ES-I3 (cell line): Measurements from ENCODE around the gene GCNT2.
"Not testable (repeated sequence)": the region's sequence is repeated elsewhere in the genome, so short reads cannot be mapped to it uniquely, and the experiment has no call there.

Experiments
- H3K36me3 ChIP-seq: 2 replicates; pipeline ENCODE4 v1.6.1; 2013; ENCODE audit warnings: mild to moderate bottlenecking, low read length, control low read depth, moderate library complexity; ENCODE audit not compliant: insufficient read depth
- H3K4me1 ChIP-seq: 2 replicates; pipeline ENCODE4 v1.6.1; 2013; ENCODE audit warnings: mild to moderate bottlenecking, control low read depth, low read length; ENCODE audit not compliant: insufficient read depth
- H3K9ac ChIP-seq: 2 replicates; pipeline ENCODE4 v1.6.1; 2013; ENCODE audit warnings: low read depth, mild to moderate bottlenecking, low read length, moderate library complexity
- H3K9me3 ChIP-seq: 2 replicates; pipeline ENCODE4 v1.6.1; 2013; ENCODE audit warnings: mild to moderate bottlenecking, low read length, moderate library complexity; ENCODE audit not compliant: control insufficient read depth, insufficient read depth

The GCNT2 gene

GRCh38 chr6:10528158-10528981, 7.2 kb downstream of the GCNT2 start:
- Histone ChIP-seq H3K9ac (no peak overlapping the region; the same call in 1 of the 2 replicates), H3K36me3 (no peaks in the 10 kb centered on the region), H3K9me3 (no peaks in the 10 kb centered on the region), H3K4me1 (peaks cover 12% of the 10 kb centered on the region; the same call in 1 of the 2 replicates)

DNA sequence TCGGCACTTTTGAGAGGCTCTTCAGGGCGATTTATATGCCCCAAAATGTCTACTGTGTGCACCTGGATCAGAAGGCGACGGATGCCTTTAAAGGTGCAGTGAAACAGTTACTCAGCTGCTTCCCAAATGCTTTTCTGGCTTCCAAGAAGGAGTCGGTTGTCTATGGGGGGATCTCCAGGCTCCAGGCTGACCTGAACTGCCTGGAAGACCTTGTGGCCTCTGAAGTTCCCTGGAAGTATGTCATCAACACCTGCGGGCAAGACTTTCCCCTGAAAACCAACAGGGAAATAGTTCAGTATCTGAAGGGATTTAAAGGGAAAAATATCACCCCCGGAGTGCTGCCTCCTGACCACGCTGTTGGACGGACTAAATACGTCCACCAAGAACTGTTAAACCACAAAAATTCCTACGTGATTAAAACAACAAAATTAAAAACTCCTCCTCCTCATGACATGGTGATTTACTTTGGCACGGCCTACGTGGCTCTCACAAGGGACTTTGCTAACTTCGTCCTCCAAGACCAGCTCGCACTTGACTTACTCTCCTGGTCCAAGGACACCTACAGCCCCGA, 8.2 kb downstream of the GCNT2 start:
- Histone ChIP-seq H3K36me3 (no peaks in the 10 kb centered on the region), H3K9me3 (no peaks in the 10 kb centered on the region), H3K4me1 (peaks cover 11% of the 10 kb centered on the region; the same call in 1 of the 2 replicates), H3K9ac (no peak overlapping the region)

- peaks cover 11% of the 10 kb centered on the region; the same call in 1 of the 2 replicates for H3K4me1 ChIP-seq
- not testable (repeated sequence) for H3K9ac ChIP-seq, H3K9me3 ChIP-seq, H3K36me3 ChIP-seq
Measured at GRCh38 chr6:10529828-10530374, 8.8 kb downstream of the GCNT2 start.

DNA sequence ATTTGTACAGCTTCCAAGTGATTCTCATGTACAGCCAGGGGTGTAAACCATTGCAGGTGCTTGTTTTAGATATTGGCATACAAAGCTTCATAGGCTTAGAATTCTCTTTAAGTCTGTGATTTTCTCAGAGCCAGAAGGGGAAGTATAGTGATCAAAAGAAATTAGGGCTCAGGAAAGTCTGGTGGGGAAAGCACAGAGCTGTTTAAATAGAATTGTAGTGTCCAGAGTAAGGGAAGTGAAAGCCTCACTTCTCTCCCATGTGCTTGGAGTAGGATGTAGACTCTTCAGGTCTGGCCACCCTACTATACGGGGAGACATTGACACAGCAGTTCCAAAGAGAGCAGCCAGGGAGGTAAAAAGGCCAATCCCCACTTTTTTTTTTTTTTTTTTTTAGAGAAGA, 10.4 kb downstream of the GCNT2 start:
- peaks cover 17% of the 10 kb centered on the region; the same call in 1 of the 2 replicates for H3K4me1 ChIP-seq
- no peaks in the 10 kb centered on the region for H3K36me3 ChIP-seq
- no peak overlapping the region for H3K9ac ChIP-seq
- no peaks in the 10 kb centered on the region for H3K9me3 ChIP-seq

- H3K9ac ChIP-seq = no peak overlapping the region
- H3K36me3 ChIP-seq = no peaks in the 10 kb centered on the region
- H3K4me1 ChIP-seq = peaks cover 17% of the 10 kb centered on the region; the same call in 1 of the 2 replicates
- H3K9me3 ChIP-seq = no peaks in the 10 kb centered on the region
Measured at GRCh38 chr6:10531942-10532341, 10.8 kb downstream of the GCNT2 start.

DNA sequence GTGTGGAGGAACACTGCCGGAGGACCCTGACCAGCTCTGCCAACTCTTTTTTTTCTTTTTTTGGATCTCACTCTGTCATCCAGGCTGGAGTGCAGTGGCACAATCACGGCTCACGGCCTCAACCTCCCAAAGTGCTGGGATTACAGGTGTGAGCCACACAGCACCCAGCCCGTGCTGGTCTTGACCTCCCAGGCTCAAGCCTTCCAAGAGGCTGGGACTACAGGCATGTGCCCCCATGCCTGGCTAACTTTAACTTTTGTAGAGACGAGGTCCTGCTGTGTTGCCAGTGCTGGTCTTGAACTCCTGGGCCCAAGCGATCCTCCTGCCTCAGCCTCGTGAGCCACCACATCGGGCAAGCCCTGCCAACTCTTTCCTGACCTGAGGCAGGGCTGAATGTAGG, 11.2 kb downstream of the GCNT2 start:
- Histone ChIP-seq H3K4me1 (peaks cover 17% of the 10 kb centered on the region; the same call in 1 of the 2 replicates), H3K36me3 (no peaks in the 10 kb centered on the region), H3K9ac (no peak overlapping the region), H3K9me3 (no peaks in the 10 kb centered on the region)

- H3K36me3 ChIP-seq = no peaks in the 10 kb centered on the region
- H3K9ac ChIP-seq = no peak overlapping the region
- H3K9me3 ChIP-seq = no peaks in the 10 kb centered on the region
- H3K4me1 ChIP-seq = peaks cover 6% of the 10 kb centered on the region; the same call in 1 of the 2 replicates
Measured at GRCh38 chr6:10534419-10534762, 13.2 kb downstream of the GCNT2 start.

DNA sequence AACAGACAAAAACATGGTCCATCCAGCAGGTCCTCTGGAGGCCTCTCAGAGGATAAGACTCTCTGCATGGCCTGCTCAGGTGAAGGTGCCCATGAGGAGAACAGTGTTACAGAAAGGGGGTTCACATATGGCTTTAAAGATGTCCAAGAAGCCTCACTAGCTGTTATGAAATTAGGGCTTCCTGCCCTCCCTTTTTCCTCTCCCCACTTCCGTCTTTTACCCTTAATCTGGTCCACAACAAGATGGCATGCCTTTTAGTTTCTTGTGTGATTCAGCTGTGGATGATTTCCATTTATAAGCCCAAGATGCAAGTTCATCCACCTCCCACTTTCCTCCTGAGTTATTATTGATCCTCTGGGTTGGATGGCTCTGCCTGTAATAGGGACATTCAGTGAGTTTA, 14.0 kb downstream of the GCNT2 start:
- Histone ChIP-seq H3K36me3 (no peaks in the 10 kb centered on the region), H3K9ac (no peak overlapping the region), H3K4me1 (peaks cover 6% of the 10 kb centered on the region; the same call in 1 of the 2 replicates), H3K9me3 (no peaks in the 10 kb centered on the region)

DNA sequence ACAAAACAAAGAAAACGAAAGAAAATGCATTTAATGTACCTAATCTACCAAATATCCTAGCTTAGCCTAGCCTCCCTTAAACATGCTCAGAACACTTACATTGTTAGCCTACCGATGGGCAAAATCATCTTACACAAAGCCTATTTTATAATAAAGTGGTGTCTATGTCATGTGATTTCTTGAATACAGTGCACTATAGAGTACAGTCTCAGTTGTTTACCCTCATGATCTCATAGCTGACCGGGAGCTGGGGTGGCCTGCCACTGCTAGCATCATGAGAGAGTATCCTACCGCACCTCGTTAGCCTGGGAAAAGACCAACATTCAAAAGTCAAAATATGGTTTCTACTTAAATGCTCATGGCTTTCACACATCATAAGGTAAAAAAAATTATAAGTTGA, 16.6 kb downstream of the GCNT2 start:
- Histone ChIP-seq H3K9me3 (no peaks in the 10 kb centered on the region), H3K36me3 (no peaks in the 10 kb centered on the region), H3K4me1 (peaks cover 15% of the 10 kb centered on the region)

GRCh38 chr6:10540073-10540746, 19.1 kb downstream of the GCNT2 start:
- Histone ChIP-seq H3K9me3 (no peaks in the 10 kb centered on the region), H3K36me3 (no peaks in the 10 kb centered on the region), H3K9ac (no peak overlapping the region), H3K4me1 (peaks cover 18% of the 10 kb centered on the region)

More for the DNA sequence above, 16.6 kb downstream of the GCNT2 start:
- H3K9ac ChIP-seq = no peak overlapping the region

- Histone ChIP-seq H3K9me3 (no peaks in the 10 kb centered on the region), H3K9ac (no peak overlapping the region), H3K36me3 (no peaks in the 10 kb centered on the region), H3K4me1 (peaks cover 19% of the 10 kb centered on the region)
Measured at GRCh38 chr6:10541591-10541990, 20.4 kb downstream of the GCNT2 start.

DNA sequence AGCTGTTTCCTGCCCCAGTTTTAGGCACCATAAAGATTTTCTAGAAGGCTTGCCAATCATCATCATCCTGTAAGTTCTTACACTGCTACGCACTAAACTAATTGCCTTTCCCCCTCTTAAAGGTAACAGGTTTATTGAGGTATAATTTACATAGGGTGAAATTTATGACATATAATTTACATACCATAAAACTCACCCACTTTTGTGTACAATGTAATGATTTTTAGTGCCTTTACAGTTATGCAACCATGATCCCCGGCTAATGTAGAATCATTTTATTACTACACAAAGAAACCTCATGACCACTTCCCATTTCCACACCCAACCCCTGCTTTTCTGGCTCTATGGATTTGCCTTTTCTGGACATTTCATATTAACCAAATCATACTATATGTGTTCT, 21.1 kb downstream of the GCNT2 start:
- Histone ChIP-seq H3K36me3 (no peaks in the 10 kb centered on the region), H3K9me3 (no peaks in the 10 kb centered on the region), H3K4me1 (peaks cover 19% of the 10 kb centered on the region), H3K9ac (no peak overlapping the region)

GRCh38 chr6:10543488-10543887, 22.3 kb downstream of the GCNT2 start:
- H3K9me3 ChIP-seq = no peaks in the 10 kb centered on the region
- H3K36me3 ChIP-seq = no peaks in the 10 kb centered on the region
- H3K9ac ChIP-seq = no peak overlapping the region
- peaks cover 19% of the 10 kb centered on the region for H3K4me1 ChIP-seq

DNA sequence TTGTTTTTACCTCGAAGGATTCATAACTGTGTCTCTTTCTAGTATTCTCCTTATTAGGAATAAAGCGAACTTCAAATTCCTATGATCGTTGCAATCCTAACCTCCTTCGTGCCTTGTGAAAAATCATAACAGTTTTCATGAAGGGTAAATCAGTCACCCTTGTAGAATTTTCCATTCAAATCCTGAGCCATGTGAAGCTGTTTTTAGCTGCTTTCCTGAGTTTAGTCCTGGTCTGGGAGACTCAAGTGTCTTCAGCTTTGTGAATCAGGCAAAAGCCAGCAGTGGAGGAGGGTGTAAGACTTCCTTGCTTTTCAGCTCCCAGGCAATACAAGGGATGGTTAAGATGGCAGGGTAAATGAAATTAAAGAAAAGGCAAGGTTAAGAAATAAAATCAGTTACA, 24.3 kb downstream of the GCNT2 start:
- H3K36me3 ChIP-seq = no peaks in the 10 kb centered on the region
- H3K4me1 ChIP-seq = peaks cover 19% of the 10 kb centered on the region
- H3K9ac ChIP-seq = no peak overlapping the region
- no peaks in the 10 kb centered on the region for H3K9me3 ChIP-seq
